ENCODE data around the gene NUP214. TPM values are rescaled to one million over a fixed set of nuclear protein-coding genes. Genes with fewer than 3 reads are reported as not detected.
"Not testable (repeated sequence)": the region's sequence is repeated elsewhere in the genome, so short reads cannot be mapped to it uniquely, and the experiment has no call there.

Gene NUP214
- total RNA-seq, 3 donors from 2014 or later: 37.4 to 47.5 (median 40.0) TPM

- Histone ChIP-seq H3K27ac (peak overlapping the region; percentile 61 to 63), H3K27me3 (no peaks in the 10 kb centered on the region), H3K36me3 (no peaks in the 10 kb centered on the region), H3K4me3 (no peak overlapping the region), H3K4me1 (no peaks in the 10 kb centered on the region), H3K9me3 (no peaks in the 10 kb centered on the region)
- no peak for TF ChIP-seq POLR2AphosphoS5 (IDR thresholded peaks at IDR 0.05)
- no peak for TF ChIP-seq POLR2A (IDR thresholded peaks at IDR 0.05)
- no peak for TF ChIP-seq CTCF (IDR thresholded peaks at IDR 0.05)
- no peak for DNase-seq (ENCODE audit: low spot score in 2 of 2)
- intact Hi-C loops (cut with DNase I; ENCODE audit: low total_unique reads): no loop called here
These were observed 14.1 kb upstream of the NUP214 start for GRCh38 chr9:131111186-131111853.

GRCh38 chr9:131111854-131112311, 13.5 kb upstream of the NUP214 start:
- peak overlapping the region; percentile 61 to 63 for H3K27ac ChIP-seq
- no peaks in the 10 kb centered on the region for H3K27me3 ChIP-seq
- TF ChIP-seq POLR2A (IDR thresholded peaks at IDR 0.05): no peak
- TF ChIP-seq POLR2AphosphoS5 (IDR thresholded peaks at IDR 0.05): no peak
- no peak for TF ChIP-seq CTCF (IDR thresholded peaks at IDR 0.05)
- intact Hi-C loops (cut with DNase I; ENCODE audit: low total_unique reads): no loop called here
- DNase-seq (ENCODE audit: low spot score in 2 of 2): no peak
- H3K36me3 ChIP-seq: no peaks in the 10 kb centered on the region
- no peaks in the 10 kb centered on the region for H3K4me1 ChIP-seq
- peak overlapping the region in 2 of 3 donors; percentile 5 to 40 for H3K4me3 ChIP-seq
- no peaks in the 10 kb centered on the region for H3K9me3 ChIP-seq

GRCh38 chr9:131112374-131113154, 12.8 kb upstream of the NUP214 start:
- Histone ChIP-seq H3K36me3 (no peaks in the 10 kb centered on the region), H3K27ac (peak overlapping the region; percentile 62 to 63), H3K4me1 (no peaks in the 10 kb centered on the region), H3K27me3 (no peaks in the 10 kb centered on the region), H3K9me3 (no peaks in the 10 kb centered on the region), H3K4me3 (peak overlapping the region in 1 of 3 donors; percentile 40)
- peak in 1 of 2 donors; percentile 53 for DNase-seq (ENCODE audit: low spot score in 2 of 2)
- TF ChIP-seq CTCF (IDR thresholded peaks at IDR 0.05): no peak
- TF ChIP-seq POLR2A (IDR thresholded peaks at IDR 0.05): no peak
- no peak for TF ChIP-seq POLR2AphosphoS5 (IDR thresholded peaks at IDR 0.05)
- intact Hi-C loops (cut with DNase I; ENCODE audit: low total_unique reads): no loop called here

- Histone ChIP-seq H3K36me3 (no peaks in the 10 kb centered on the region), H3K27me3 (no peaks in the 10 kb centered on the region), H3K4me3 (no peak overlapping the region), H3K27ac (peak overlapping the region; percentile 25 to 62), H3K4me1 (no peaks in the 10 kb centered on the region), H3K9me3 (no peaks in the 10 kb centered on the region)
- TF ChIP-seq CTCF (IDR thresholded peaks at IDR 0.05): no peak
- TF ChIP-seq POLR2AphosphoS5 (IDR thresholded peaks at IDR 0.05): no peak
- TF ChIP-seq POLR2A (IDR thresholded peaks at IDR 0.05): no peak
- no peak for DNase-seq (ENCODE audit: low spot score in 2 of 2)
- intact Hi-C loops (cut with DNase I; ENCODE audit: low total_unique reads): no loop called here
These were observed 11.7 kb upstream of the NUP214 start for GRCh38 chr9:131113655-131114054.

GRCh38 chr9:131114084-131114535, 11.3 kb upstream of the NUP214 start:
- Histone ChIP-seq H3K9me3 (no peaks in the 10 kb centered on the region), H3K36me3 (no peaks in the 10 kb centered on the region), H3K27me3 (no peaks in the 10 kb centered on the region), H3K27ac (peak overlapping the region in 1 of 2 donors; percentile 25), H3K4me3 (no peak overlapping the region), H3K4me1 (no peaks in the 10 kb centered on the region)
- TF ChIP-seq CTCF (IDR thresholded peaks at IDR 0.05): no peak
- no peak for TF ChIP-seq POLR2A (IDR thresholded peaks at IDR 0.05)
- TF ChIP-seq POLR2AphosphoS5 (IDR thresholded peaks at IDR 0.05): no peak
- intact Hi-C loops (cut with DNase I; ENCODE audit: low total_unique reads): no loop called here
- no peak for DNase-seq (ENCODE audit: low spot score in 2 of 2)

DNA sequence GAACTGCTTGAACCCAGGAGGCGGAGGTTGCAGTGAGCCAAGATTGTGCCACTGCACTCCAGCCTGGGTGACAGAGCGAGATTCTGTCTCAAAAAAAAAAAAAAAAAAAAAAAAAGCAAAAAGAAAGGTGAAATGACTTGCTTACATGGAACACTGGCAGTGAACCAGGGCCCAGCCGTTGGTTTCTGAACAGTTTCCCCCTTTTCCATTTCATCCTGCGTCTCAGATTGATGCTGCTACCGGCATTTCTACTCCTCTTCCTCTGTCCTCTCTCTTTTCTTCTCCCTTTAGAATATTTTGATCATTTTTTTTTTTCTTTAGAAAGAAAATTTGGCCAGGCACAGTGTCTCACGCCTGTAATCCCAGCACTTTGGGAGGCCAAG, 10.0 kb upstream of the NUP214 start:
- intact Hi-C loops (cut with DNase I; ENCODE audit: low total_unique reads); DNase-seq (ENCODE audit: low spot score in 2 of 2); H3K27me3 ChIP-seq: not testable (repeated sequence)

More for the DNA sequence above, 10.0 kb upstream of the NUP214 start:
- H3K9me3 ChIP-seq, H3K36me3 ChIP-seq, H3K4me3 ChIP-seq, H3K27ac ChIP-seq, H3K4me1 ChIP-seq: not testable (repeated sequence)

All from breast epithelium (tissue), 4 donors.